IPS-11a (cell line): ENCODE measurements around the gene SAP30BP.

Source experiments
- H3K4me3 ChIP-seq: one replicate; pipeline ENCODE4 v1.5.1; 2013; ENCODE audit warnings: low read depth, low read length, control low read depth

SAP30BP gene

DNA sequence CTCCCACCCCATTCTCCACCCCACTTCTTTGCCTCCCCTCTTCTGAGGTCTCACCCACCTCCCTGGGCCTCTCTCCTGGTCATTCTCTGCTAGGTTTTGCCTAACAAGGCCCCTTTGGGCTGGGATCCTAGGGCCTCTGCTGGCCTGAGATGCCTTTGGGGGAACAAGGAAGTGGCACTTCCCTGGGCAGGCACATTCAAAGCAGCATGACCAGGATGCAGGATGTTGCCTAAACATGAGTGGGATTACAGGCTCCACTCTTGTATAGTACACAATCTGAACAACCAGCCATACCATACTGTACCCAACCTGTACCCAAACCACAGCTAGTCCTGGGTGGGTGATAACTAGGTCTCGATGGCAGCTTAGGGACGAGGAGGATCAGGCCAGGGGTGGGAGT, 88.9 kb downstream of the SAP30BP start:
- no peak overlapping the region for H3K4me3 ChIP-seq

DNA sequence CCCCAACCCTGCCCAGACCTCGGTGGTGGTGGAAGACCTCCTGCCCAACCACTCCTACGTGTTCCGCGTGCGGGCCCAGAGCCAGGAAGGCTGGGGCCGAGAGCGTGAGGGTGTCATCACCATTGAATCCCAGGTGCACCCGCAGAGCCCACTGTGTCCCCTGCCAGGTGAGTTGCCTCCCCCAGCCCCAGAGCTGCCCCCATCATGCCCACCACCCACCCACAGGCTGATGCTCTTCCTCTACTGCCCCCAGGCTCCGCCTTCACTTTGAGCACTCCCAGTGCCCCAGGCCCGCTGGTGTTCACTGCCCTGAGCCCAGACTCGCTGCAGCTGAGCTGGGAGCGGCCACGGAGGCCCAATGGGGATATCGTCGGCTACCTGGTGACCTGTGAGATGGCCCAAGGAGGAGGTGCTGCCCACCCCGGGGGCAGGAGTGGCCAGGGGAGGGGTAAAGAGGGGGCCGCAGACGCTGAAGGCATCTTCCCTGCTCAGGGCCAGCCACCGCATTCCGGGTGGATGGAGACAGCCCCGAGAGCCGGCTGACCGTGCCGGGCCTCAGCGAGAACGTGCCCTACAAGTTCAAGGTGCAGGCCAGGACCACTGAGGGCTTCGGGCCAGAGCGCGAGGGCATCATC, 89.4 kb downstream of the SAP30BP start:
- no peak overlapping the region for H3K4me3 ChIP-seq

DNA sequence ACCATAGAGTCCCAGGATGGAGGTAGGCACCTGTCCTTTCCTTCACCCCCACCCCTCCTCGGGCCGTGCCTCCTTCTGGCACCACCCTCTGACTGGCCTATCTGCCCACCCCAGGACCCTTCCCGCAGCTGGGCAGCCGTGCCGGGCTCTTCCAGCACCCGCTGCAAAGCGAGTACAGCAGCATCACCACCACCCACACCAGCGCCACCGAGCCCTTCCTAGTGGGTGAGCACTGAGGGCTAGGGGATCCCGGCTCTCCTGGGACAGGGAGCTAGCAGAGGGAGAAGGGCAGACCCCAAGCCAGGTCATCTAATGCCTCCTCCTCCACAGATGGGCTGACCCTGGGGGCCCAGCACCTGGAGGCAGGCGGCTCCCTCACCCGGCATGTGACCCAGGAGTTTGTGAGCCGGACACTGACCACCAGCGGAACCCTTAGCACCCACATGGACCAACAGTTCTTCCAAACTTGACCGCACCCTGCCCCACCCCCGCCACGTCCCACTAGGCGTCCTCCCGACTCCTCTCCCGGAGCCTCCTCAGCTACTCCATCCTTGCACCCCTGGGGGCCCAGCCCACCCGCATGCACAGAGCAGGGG, 90.0 kb downstream of the SAP30BP start:
- H3K4me3 ChIP-seq, result no peak overlapping the region
